ENCODE measurements around the gene MMP17. TPM values are rescaled to one million over a fixed set of nuclear protein-coding genes. Genes with fewer than 3 reads are reported as not detected.
A peak's percentile ranks its signal among the peaks of the same experiment; 100 is the strongest.

Gene MMP17
- total RNA-seq, 1 experiment from 2014 or later, result 30.2 TPM

GRCh38 chr12:131835616-131836171 is 7.5 kb downstream of the MMP17 start:
- Histone ChIP-seq H3K9me3 (ENCODE audit: low read length) (no peaks in the 10 kb centered on the region), H3K9me2 (replicated peaks; ENCODE audit: low read length) (no peaks in the 10 kb centered on the region), H3K4me2 (ENCODE audit: low read length) (no peak overlapping the region), H3K27me3 (ENCODE audit: low read length) (no peaks in the 10 kb centered on the region), H3K36me3 (ENCODE audit: low read depth, low read length) (no peaks in the 10 kb centered on the region), H3K79me2 (ENCODE audit: low read length) (no peaks in the 10 kb centered on the region), H3F3A (ENCODE audit: low read length, unreplicated experiment) (no peaks in the 10 kb centered on the region), H4K20me1 (ENCODE audit: low read length) (no peaks in the 10 kb centered on the region), H3K27ac (ENCODE audit: low read length) (no peak overlapping the region), H3K9ac (ENCODE audit: low read length) (no peak overlapping the region), H2AFZ (ENCODE audit: low read length) (no peak overlapping the region), H3K4me1 (ENCODE audit: insufficient read depth, low read length) (peaks cover 16% of the 10 kb centered on the region; the same call in 1 of the 2 replicates), H3K4me3 (ENCODE audit: low read length) (no peak overlapping the region)
- intact Hi-C loops (cut with micrococcal nuclease), result loop anchor here (1.0 to 5.0 kb wide), 3 partner anchors 61 to 167 kb away; partner anchors contain the start of gene EP400
- ChIA-PET CTCF (interaction anchor here (0.6 to 1.0 kb wide), 4 partner anchors 26 to 144 kb away, joined by 3 to 5 read pairs (median 4); no protein-coding TSS in a partner anchor), POLR2A (ENCODE audit: unreplicated experiment) (interaction anchor here (0.7 kb wide), 1 partner anchor 49 kb away, joined by 3 read pairs; no protein-coding TSS in a partner anchor)
- no TSS peak for BruUV-seq (replicated peaks)
- ATAC-seq (no peak), DNase-seq (no peak)
- TF ChIP-seq EZH2 (IDR thresholded peaks at IDR 0.05; ENCODE audit: low read length, unreplicated experiment) (no peak), EZH2phosphoT487 (IDR thresholded peaks at IDR 0.05; ENCODE audit: borderline replicate concordance, low read length) (no peak), CTCF (conservative IDR thresholded peaks at IDR 0.05; ENCODE audit: low read depth, low read length) (no peak)

- Histone ChIP-seq H3K4me3 (ENCODE audit: low read length) (no peak overlapping the region), H3K36me3 (ENCODE audit: low read depth, low read length) (no peaks in the 10 kb centered on the region), H3K9me3 (ENCODE audit: low read length) (no peaks in the 10 kb centered on the region), H3K27ac (ENCODE audit: low read length) (no peak overlapping the region), H3K9ac (ENCODE audit: low read length) (no peak overlapping the region), H3K4me2 (ENCODE audit: low read length) (no peak overlapping the region), H2AFZ (ENCODE audit: low read length) (no peak overlapping the region), H4K20me1 (ENCODE audit: low read length) (no peaks in the 10 kb centered on the region), H3K27me3 (ENCODE audit: low read length) (no peaks in the 10 kb centered on the region), H3K9me2 (replicated peaks; ENCODE audit: low read length) (no peaks in the 10 kb centered on the region), H3K4me1 (ENCODE audit: insufficient read depth, low read length) (peaks cover 16% of the 10 kb centered on the region; the same call in 1 of the 2 replicates), H3K79me2 (ENCODE audit: low read length) (no peaks in the 10 kb centered on the region), H3F3A (ENCODE audit: low read length, unreplicated experiment) (no peaks in the 10 kb centered on the region)
- CTCF ChIA-PET, result interaction anchor here (0.6 to 1.0 kb wide), 4 partner anchors 26 to 143 kb away, joined by 3 to 5 read pairs (median 4); no protein-coding TSS in a partner anchor
- DNase-seq (peak; percentile 33), ATAC-seq (no peak)
- TF ChIP-seq EZH2 (IDR thresholded peaks at IDR 0.05; ENCODE audit: low read length, unreplicated experiment), result no peak
- TF ChIP-seq CTCF (conservative IDR thresholded peaks at IDR 0.05; ENCODE audit: low read depth, low read length), result peak; percentile 89
- intact Hi-C loops (cut with micrococcal nuclease), result loop anchor here (1.0 to 5.0 kb wide), 3 partner anchors 61 to 166 kb away; partner anchors contain the start of gene EP400
- POLR2A ChIA-PET (ENCODE audit: unreplicated experiment), result interaction anchor here (0.7 kb wide), 1 partner anchor 49 kb away, joined by 3 read pairs; no protein-coding TSS in a partner anchor
- BruUV-seq (replicated peaks), result no TSS peak
Measured at GRCh38 chr12:131836193-131836592, 8.0 kb downstream of the MMP17 start.
